Jurkat, Clone E6-1 (cell line): ENCODE data around the gene TMEM132D.

Source experiments
- DNase-seq: peaks from one replicate; pipeline ENCODE4 v3.0.0-alpha.2; 2011; ENCODE audit warnings: low read depth, low spot score
- H3K4me3 ChIP-seq: 2 replicates; pipeline ENCODE4 v1.5.1; 2011; ENCODE audit warnings: mild to moderate bottlenecking, low read length, control low read depth, moderate library complexity

TMEM132D gene

GRCh38 chr12:129617849-129618248, 286.0 kb downstream of the TMEM132D start:
- H3K4me3 ChIP-seq = no peak overlapping the region
- DNase-seq = no peak

DNA sequence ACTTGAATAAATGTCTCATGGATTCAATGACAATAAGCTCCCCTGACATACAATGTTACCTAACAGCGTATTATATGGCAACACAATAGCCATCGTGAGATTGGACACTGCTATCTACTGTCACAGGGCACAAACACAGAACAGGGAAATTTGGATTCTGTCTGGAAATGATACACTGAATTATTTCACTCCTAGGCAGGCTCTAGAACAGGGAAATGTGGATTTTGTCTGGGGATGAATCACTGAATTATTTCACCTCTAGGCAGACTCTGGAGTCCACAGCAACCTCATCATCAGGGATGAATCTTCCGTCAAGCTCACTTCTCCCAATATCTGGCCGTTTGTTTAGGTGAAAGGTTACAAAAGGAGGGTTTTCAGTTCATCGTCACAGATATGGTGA, 288.8 kb downstream of the TMEM132D start:
- DNase-seq = no peak
- H3K4me3 ChIP-seq = no peak overlapping the region

DNA sequence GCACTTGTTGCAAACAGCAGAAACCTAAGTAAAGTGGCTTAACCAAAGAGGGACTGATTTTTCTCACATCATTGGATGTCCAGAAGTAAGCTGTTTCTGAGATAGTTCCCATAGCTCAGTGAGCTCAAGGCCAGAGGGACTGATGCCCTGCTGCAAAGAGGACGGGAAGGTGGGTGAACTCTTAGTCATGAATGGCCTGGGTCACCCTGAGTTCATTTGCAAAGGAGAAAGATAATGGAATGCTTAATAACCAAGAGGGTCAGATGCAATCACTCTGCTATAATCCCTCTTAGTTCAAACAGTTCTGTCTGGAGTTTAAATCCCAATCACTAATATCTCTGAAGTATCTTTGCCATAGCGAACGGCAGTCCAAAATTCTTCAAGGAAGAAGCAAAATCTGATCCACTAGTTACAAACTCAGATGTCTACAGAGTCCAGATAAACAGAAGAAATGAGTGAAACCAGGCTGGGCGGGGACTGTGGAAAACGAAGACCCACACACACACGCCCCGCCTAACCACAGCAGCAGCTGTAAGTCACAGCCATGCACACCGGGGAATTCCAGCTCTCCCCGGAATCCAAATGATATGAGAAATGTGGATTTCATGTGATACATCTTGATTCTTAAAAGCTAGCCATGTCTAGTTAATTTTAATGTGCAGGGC, 289.5 kb downstream of the TMEM132D start:
- no peak overlapping the region for H3K4me3 ChIP-seq

GRCh38 chr12:129613314-129613713, 290.5 kb downstream of the TMEM132D start:
- no peak overlapping the region for H3K4me3 ChIP-seq
- no peak for DNase-seq

More for the DNA sequence above, 289.5 kb downstream of the TMEM132D start:
- no peak for DNase-seq

- DNase-seq = no peak
Measured at GRCh38 chr12:129610601-129611120, 293.2 kb downstream of the TMEM132D start.

GRCh38 chr12:129607756-129608155, 296.1 kb downstream of the TMEM132D start:
- no peak overlapping the region for H3K4me3 ChIP-seq
- no peak for DNase-seq

More at GRCh38 chr12:129610601-129611120, 293.2 kb downstream of the TMEM132D start:
- H3K4me3 ChIP-seq = no peak overlapping the region

- DNase-seq = no peak
- H3K4me3 ChIP-seq = no peak overlapping the region
Measured at GRCh38 chr12:129607301-129607700, 296.5 kb downstream of the TMEM132D start.

DNA sequence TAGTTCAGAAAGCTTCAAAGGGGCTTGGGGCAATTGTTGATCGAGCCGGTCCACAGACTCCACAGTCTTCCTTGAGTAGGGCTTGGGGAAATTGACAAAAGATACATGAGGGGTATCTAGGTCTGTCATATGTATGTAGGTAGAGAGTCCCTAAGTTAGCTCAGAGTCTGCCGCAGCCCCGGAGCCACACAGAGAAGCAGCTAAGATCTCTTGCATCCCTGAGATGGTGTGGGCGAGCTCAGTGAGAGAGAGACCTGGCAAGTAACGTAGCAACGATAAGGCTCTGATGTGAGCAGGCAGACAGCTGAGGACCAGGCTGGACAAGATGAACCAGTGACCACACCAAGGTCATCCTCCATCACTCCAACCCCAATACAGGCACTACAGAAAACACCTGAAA, 297.6 kb downstream of the TMEM132D start:
- no peak overlapping the region for H3K4me3 ChIP-seq
- no peak for DNase-seq

- no peak for DNase-seq
- no peak overlapping the region for H3K4me3 ChIP-seq
Measured at GRCh38 chr12:129605666-129606065, 298.2 kb downstream of the TMEM132D start.

DNA sequence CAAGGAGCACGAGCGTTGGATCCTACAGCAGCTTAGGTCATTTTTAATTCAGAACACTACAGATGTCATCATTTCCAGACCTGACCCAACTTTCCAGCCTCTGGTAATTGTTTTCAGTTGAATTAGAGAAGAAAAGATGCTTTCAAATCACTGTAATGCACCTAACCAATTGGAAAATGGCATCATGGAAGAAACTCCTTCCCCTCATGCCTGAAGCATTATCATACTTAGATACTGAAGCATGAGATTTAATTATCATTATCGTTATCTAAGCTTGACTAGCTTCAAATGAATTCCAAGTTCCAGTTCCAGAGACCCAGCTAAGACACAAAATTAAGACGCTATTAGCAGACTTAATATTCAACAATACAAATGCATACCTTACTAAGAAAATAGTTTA, 299.3 kb downstream of the TMEM132D start:
- no peak for DNase-seq
- no peak overlapping the region for H3K4me3 ChIP-seq

DNA sequence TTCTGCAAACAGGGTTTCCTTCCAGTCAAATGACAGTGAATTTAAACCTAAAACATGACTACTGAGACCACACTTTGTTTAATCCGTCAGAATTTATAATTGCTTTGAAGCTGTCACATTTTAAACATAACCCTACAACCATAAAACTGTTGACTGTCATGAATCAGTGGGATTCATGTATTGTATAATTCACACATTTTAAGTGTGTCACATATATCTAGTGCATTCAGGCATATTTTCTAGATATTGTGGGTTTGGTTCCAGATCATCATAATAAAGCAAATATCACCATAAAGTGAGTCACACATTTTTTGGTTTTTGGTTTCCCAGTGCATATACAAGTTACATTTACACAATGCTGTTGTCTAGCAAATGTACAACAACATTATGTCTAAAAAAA, 304.4 kb downstream of the TMEM132D start:
- H3K4me3 ChIP-seq = no peak overlapping the region
- DNase-seq = no peak

DNA sequence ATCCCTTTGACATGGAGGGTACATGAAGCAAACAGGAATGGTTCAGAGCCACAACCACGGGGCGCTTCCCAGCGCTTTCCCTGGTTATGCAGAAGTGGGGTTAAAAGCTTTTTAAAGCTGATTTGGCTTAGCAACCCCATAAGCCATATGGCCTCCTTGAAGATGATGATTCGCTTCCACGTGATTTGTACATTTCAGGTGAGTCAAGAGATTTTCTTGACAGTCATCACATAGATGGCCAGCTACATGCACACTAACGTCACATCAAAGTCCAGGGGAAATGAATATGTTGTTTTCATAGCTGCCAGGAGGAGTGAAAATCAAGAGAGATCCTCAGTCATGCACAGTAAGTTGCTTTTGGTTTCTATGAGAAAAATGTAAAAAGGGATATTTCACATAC, 309.7 kb downstream of the TMEM132D start:
- DNase-seq = no peak
- no peak overlapping the region for H3K4me3 ChIP-seq

DNA sequence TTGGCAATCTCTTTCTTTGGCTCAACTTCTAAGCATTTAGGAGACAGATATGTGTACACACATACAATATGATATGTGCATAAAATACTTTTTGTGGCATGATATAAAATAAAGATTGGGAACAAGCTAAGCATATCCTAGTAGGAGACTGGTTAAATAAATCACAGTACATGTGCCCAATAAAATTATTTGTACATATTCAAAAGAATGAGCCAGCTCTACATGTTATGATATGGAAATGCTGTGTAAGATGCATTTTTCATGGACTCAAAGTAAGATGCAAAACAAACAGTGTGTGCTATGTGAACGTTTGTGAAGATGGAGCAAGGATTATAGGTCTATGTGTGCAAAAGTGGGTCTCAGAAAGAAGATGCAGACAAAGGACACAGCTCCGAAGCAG, 311.4 kb downstream of the TMEM132D start:
- DNase-seq = no peak
- H3K4me3 ChIP-seq = no peak overlapping the region

DNA sequence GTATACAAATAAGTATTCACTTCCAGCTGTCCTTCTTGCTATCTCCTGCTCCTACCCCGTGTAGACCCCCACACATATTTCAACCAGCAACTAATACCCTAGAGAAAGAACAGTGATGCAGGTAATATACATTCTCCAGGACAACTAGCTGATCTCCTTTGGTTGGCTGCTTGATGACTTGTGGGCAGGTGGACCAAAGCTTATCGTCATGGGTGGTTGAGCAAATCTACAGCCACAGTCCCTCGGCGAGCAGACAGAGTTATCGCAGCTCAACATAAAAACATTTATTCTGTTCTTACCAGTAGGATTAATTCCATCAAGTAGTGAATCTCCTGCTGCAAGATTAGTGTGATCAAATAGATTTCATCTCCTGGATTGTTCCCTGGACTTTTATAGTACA, 314.3 kb downstream of the TMEM132D start:
- DNase-seq = no peak
- H3K4me3 ChIP-seq = no peak overlapping the region

GRCh38 chr12:129588142-129588541, 315.7 kb downstream of the TMEM132D start:
- DNase-seq = no peak
- H3K4me3 ChIP-seq = no peak overlapping the region

DNA sequence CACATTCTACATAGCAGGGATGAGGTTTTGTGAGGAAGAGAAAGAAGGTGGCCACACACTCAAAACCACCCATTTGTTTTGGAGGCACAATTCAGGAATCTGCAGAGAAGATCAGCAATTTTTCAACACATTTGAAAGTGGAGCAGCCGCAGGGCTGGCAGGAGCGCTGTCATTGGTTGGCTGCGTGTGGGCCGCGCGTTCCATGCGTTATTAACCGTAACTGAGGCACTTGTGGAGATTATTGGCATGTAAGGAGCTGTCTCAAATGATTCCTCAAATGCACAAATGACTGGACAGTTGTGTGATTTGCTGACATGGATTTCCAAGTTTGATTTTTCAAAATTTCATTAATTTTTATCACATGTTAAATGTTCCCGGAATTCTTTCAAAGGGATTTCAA, 318.5 kb downstream of the TMEM132D start:
- DNase-seq = no peak
- no peak overlapping the region for H3K4me3 ChIP-seq

DNA sequence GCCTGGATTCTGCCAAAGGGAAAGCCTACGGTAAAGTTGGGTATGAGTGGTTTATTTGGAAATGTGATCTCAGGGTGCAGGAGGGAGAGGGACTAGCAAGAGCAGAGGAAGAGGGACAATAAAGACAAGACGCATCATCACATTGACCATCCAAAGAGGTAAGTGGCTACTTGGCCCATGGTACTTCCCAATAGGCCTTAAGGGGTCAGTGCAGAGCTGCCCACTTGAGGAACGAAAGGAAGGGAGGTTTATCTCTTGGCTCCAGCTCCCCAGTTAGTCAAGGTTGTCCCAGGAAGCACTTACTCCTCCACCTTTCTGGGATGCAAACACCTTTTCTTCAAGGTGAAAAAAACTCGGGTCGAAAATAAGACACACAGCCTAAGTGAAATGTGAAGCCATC, 323.9 kb downstream of the TMEM132D start:
- DNase-seq = no peak
- H3K4me3 ChIP-seq = no peak overlapping the region

- no peak overlapping the region for H3K4me3 ChIP-seq
- no peak for DNase-seq
Measured at GRCh38 chr12:129571901-129572494, 331.8 kb downstream of the TMEM132D start.

GRCh38 chr12:129570796-129571400, 332.9 kb downstream of the TMEM132D start:
- no peak for DNase-seq
- no peak overlapping the region for H3K4me3 ChIP-seq

- H3K4me3 ChIP-seq = no peak overlapping the region
- DNase-seq = no peak
Measured at GRCh38 chr12:129566800-129567199, 337.0 kb downstream of the TMEM132D start.
